HEK293T (cell line): ENCODE results near the gene ARL10.

Experiments used
- BHLHE40 ChIP-seq: fragments of 450-650 bp; IDR thresholded peaks from 2 replicates; pipeline ENCODE4 v1.6.1; 2016; ENCODE audit warnings: mild to moderate bottlenecking, moderate library complexity, borderline replicate concordance
- FOXM1 ChIP-seq: fragments of 450-650 bp; IDR thresholded peaks from 2 replicates; pipeline ENCODE4 v1.6.1; 2017; ENCODE audit warnings: mild to moderate bottlenecking, borderline replicate concordance
- HDGF ChIP-seq: fragments of 450-650 bp; IDR thresholded peaks from 2 replicates; pipeline ENCODE4 v1.6.1; 2017; ENCODE audit warnings: antibody characterized with exemption, borderline replicate concordance
- NFRKB ChIP-seq: fragments of 450-650 bp; IDR thresholded peaks from 2 replicates; pipeline ENCODE4 v1.6.1; 2016; ENCODE audit warnings: mild to moderate bottlenecking, moderate library complexity
- SP1 ChIP-seq: fragments of 450-650 bp; IDR thresholded peaks from 2 replicates; pipeline ENCODE4 v1.6.1; 2017
- TARDBP ChIP-seq: fragments of 450-650 bp; IDR thresholded peaks from 2 replicates; pipeline ENCODE4 v1.6.1; 2016
- ZNF384 ChIP-seq: fragments of 450-650 bp; IDR thresholded peaks from 2 replicates; pipeline ENCODE4 v1.6.1; 2016
- TF ChIP-seq, protein P1 (sequence below): fragments of 450-650 bp; IDR thresholded peaks from 2 replicates; pipeline ENCODE4 v1.6.1; 2016

DNA sequence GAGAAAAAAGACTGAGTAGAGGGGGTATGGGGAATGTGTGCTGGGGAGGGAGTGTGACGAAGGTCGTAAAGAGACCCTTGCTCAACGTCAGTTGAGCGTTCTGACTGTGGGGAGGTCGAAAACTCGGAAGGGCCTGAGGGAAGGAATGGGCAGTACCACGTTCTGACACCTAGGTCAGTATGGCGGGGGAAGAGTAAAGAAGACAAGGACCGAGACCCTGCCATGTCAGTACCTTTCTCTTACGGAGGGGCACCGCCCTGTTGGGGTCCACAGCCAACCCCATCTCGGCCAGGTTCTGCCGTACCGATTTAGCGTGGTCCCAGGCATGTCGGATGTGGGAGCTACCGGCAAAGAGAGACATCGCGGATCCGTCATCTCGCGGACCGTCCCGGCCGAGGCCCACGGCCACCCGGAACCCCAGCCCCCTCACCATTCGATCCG lies 22.7 kb downstream of the ARL10 start:
- TF ChIP-seq FOXM1 (no peak), NFRKB (no peak), BHLHE40 (no peak), TARDBP (no peak), SP1 (no peak), ZNF384 (no peak), HDGF (no peak)
- TF ChIP-seq, protein P1, sequence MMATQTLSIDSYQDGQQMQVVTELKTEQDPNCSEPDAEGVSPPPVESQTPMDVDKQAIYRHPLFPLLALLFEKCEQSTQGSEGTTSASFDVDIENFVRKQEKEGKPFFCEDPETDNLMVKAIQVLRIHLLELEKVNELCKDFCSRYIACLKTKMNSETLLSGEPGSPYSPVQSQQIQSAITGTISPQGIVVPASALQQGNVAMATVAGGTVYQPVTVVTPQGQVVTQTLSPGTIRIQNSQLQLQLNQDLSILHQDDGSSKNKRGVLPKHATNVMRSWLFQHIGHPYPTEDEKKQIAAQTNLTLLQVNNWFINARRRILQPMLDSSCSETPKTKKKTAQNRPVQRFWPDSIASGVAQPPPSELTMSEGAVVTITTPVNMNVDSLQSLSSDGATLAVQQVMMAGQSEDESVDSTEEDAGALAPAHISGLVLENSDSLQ: no peak
